ENCODE results near the gene TAP2.
A peak's percentile ranks its signal among the peaks of the same experiment; 100 is the strongest.

The TAP2 gene

DNA sequence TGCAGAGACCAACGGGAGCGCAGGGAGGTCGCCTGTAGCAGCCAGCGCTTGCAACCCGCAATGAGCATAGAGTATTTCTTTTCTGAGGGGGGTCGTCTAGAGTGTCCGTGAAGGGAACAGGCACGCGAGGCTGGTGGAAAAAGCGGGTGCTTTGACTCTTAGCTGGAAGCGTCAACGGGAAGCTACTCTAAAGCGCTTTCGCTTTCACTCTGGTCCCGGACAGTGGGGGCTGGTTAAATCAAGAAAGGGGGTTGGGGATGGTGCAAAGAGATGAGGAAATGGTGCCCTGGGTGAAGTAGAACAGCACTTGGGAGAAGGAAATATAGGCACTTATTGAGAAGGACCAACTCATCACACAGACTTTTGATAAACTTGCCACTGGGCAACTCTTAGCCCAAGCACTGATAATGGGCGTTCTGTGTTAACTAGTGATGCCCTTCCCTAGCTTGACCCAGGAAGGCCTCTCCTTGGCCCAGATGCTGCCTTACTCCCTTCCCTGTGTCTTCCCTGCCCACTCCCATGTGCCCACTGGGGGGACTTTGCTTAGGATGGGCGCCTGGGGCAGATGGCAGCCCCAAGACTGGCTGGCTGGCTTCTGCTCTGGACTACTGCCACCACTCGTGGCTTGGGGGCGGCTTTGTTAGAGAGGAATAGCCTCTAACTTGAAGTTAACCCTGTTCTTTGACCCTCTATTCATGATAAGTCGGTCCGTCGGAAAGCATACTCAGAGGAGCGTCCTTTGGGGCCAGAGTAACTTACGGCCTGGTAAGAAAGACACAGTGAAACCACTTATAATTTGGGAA lies 16.0 kb upstream of the TAP2 start:
- DNase-seq (ENCODE audit: low spot score), result peak; percentile 58

DNA sequence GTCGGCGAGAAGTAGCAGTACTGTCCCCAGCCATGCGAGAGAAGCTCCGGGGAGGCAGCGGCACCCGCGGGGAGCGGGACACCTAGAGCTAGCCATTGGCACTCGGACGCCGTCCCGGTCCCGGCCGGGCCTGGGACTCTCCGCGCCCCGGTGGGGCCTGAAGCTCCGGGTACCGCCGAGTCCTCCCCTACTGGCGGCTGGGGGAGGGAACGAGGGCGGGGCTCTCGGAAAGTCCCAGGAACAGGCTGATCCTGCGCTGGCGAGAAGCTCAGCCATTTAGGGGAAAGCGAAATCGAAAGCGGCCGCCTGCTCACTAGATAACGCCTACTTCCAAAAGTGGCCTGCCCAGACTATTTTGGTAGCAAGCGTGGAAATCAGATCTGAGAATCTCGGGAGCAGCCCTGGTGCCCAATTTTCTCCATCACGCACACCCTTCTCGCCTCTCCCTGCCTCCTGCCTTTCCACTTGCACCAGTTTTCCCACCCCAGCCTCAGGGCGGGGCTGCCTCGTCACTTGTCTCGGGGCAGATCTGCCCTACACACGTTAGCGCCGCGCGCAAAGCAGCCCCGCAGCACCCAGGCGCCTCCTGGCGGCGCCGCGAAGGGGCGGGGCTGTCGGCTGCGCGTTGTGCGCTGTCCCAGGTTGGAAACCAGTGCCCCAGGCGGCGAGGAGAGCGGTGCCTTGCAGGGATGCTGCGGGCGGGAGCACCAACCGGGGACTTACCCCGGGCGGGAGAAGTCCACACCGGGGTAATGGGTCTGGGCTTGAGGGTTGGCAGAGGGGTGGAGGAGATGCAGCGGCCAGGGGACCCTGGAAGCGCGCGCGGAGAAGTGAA lies 15.2 kb upstream of the TAP2 start, which contains the start of the genes PSMB9 and TAP1:
PSMB9 (plus strand) TSS at position 652 of the 835 bp plus-strand sequence; CDS start at position 690, 38 bp downstream.
TAP1 (minus strand) TSS at position 164 of the 835 bp plus-strand sequence; CDS start at position 96, 68 bp downstream.
- DNase-seq (ENCODE audit: low spot score), result peak; percentile 95

DNA sequence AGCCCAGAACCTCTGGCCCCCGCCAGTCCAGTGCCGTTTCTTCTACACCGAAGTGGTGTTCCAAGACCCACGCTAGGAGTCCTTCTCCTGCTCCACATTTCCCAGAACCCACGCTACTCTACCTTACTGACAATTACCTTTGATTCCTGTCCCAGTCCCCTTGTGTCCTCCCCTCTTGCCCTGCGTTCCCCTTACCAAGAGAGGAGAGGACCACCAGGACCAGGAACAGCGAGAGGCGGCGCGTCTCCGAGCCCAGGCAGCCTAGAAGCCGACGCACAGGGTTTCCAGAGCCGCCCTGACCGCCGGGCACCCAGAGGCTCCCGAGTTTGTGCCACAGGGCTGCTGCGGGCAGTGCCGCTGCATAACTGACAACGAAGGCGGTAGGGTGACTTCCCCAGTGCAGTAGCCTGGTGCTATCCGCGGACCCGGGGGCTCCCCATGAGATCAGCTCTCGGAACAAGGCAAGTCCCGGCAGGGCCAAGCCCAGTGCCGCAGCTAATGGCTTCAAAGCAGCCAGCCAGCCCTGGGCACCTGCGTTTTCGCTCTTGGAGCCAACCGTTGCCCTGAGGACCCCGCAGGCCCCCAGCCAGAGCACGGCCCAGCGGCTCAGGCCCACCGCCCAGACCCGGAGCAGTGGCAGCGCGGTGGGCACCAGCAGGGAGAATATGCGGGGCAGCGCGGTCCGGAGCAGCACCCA lies 14.5 kb upstream of the TAP2 start:
- DNase-seq (ENCODE audit: low spot score), result peak; percentile 58

DNA sequence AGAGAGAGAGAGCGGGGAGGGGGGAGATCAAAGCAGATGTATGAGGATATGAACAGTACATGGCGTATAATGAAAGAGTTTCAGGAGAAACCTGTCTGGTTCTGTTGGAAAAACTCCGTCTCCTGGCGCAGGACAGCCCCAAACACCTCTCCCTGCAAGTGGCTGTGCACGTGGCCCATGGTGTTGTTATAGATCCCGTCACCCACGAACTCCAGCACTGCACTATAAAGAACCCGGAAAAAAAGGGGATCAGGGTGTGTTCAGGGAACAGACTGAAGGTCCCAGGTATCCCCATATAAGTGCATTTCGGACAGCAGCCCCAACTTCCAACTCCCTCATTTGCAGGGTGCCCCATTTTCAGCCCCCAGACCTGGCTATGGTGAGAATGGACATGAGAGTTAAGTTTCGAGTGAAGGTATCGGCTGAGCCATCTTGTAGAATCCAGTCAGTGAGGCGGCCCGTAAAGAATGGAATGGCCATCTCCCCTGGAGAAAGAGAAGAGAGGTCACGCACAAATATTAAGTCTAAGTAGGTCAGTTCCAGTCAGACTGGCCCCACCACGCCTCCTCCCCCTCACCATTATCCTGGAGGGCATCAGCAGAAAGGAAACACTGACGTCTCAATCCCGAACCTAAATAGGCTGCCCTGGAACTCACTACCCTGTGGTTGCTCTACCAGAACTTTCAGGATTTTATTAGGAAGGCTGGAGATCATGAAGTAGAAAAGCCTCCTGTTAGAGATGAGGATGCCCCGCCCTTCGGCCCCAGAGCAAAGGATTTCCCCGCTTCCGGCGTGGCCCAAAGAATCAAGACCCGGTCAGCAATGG lies 13.7 kb upstream of the TAP2 start:
- DNase-seq (ENCODE audit: low spot score), result no peak

DNA sequence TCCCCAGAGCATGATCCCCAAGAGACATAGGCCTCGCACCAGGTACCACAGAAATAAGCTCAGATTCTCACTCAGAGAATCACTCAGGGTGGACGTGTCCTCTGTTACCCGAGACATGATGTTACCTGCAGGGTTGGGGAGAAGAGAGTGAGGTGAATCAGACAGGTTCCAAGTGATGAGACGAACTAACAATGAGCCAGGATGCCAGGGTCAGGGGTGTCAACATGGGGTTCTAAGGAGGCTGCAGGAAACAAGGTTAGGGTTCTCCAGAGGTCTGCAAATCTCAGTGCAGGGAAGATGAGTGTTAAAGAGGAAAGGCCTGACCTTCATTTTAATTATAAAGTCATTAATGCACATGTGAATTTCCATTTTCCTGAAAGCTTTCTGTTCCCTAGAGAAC lies 12.5 kb upstream of the TAP2 start:
- DNase-seq (ENCODE audit: low spot score), result no peak

DNA sequence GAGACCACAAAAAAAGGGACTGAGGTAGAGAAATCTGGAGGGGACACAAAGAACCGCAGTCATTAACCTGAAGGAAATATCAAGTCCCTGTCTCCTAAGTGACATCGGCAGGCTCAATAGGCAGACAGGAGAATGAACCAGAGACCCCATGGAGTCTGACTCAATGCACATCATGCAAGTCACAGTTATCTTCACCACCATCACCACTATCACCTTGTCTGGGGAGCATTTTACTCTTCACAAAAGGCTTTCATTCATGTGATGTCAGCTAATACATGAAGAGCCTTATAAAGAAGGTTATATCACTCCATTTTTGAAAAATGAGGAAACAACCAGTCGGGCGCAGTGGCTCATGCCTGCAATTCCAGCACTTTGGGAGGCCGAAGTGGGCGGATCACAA lies 10.6 kb upstream of the TAP2 start:
- DNase-seq (ENCODE audit: low spot score), result no peak

DNA sequence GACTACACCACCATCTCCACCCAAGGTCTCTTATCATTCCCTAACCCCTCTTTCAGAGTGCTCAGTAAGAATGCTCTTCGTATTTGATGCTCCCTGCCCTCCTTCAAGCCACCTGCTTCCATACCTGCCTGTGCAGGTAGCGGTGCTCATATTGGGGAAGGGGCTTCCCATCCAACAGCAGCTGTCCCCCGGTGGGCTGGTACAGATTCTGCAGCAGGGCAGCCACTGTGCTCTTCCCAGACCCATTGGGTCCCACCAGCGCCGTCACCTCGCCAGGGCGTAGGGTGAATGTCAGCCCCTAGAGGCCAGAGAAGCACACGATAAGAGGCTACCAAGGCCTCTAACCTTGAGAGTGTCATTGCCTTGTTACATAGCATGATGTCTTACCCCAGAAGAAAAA lies 9.3 kb upstream of the TAP2 start:
- DNase-seq (ENCODE audit: low spot score), result no peak

DNA sequence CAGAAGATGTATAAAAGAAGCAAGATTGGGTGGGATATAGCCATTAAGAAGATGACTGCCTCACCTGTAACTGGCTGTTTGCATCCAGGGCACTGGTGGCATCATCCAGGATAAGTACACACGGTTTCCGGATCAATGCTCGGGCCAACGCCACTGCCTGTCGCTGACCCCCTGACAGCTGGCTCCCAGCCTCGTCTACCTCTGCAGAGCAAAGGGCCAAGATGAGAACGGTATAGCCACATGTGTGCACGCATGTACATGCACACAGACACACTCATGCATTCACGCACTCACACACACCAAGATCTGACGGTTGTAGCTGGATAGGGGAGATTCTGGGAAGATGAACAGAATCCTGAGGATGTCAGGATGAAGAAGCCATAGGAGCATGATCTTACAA lies 8.5 kb upstream of the TAP2 start:
- no peak for DNase-seq (ENCODE audit: low spot score)

DNA sequence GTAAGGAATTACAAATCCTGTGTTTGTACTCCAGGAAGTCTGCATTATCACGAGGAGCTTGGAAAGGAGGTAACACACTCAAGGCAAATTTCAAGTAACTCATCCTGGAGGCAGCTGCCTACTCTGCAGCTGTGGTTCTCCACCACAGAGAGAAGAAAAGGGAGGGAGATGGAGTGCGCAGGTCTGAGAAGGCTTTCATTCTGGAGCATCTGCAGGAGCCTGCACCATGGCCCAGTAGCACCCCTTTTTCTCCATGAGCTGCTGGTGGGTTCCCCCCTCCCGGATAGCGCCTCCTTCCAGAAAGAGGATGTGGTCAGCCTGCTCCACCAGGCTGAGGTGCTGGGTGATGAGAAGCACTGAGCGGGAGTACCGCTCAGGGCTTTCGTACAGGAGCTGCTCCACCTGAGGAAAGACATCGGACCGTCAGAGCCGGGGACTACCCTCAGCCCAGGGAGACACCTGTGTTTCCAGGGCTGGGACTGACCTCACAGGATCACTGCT lies 6.9 kb upstream of the TAP2 start:
- DNase-seq (ENCODE audit: low spot score), result no peak

DNA sequence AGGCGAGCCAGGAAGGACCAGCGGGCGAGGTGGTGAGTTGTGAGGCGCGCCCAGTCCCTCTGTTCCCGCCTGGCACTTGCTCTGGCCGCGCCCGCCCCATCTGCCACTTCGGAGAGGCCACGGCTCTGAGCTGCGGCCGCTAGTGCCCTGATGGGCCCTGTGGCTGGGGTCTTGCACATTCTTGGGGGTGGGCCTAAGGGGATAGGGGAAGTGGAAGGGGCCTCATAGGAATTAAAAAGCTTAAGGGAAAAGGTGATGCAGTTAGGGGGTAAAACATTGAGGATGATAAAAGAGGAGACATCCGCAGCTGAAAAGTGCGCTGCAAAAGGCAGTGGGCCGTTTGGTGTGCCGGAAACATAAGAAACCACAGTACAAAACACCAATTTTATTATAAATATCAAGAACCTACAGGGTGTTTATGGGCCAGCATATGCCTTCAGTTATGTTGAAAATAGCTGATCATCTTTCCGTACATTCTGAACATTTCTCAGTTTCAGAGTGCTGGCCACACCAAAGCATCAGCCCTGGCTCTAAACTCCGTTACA lies 6.4 kb upstream of the TAP2 start:
- DNase-seq (ENCODE audit: low spot score), result no peak

DNA sequence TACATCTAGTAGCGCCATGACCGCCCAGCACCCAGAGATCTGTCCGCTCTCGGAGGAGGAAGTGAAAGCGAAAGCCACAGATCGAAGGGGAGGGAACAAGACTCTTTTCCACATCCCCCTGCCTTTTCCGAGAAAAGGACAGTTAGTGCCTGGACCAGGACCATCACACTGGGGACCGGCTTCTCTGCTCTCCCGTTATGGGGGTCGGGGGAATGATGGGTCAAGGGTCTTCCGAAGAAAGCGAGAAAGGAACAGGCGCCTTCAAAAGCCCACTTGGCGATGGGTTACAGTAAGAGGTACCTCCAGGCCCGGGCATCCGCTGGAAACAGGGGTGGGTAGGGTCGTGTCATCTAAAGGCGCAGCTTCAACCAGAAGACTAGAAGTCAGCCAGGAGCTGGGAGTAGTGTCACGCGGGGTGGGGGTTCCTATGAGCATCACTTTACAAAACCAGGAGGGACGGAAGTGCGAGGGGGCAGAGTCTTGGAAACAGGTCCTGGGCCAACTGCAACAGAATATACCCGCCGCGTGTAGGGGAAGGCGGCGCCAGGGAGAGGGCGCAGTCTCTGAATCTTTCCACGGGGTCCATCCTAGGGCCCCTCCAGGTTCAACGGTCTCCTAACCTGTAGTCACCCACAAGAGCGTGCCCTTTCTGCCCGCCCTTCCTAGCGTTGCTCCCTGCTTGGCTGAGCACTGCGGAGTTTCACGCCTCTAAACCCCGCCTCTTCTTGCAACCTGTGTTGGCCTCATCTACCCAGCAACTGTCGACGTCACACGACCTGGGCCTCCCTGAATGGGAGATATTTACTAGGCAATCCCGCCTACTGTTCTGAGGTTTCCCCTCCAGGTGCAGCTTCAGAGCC lies 5.7 kb upstream of the TAP2 start, which contains the start of gene PSMB8:
PSMB8 (minus strand) TSS at position 69 of the 860 bp plus-strand sequence; CDS start at position 18, 51 bp downstream.
- peak; percentile 98 for DNase-seq (ENCODE audit: low spot score)

DNA sequence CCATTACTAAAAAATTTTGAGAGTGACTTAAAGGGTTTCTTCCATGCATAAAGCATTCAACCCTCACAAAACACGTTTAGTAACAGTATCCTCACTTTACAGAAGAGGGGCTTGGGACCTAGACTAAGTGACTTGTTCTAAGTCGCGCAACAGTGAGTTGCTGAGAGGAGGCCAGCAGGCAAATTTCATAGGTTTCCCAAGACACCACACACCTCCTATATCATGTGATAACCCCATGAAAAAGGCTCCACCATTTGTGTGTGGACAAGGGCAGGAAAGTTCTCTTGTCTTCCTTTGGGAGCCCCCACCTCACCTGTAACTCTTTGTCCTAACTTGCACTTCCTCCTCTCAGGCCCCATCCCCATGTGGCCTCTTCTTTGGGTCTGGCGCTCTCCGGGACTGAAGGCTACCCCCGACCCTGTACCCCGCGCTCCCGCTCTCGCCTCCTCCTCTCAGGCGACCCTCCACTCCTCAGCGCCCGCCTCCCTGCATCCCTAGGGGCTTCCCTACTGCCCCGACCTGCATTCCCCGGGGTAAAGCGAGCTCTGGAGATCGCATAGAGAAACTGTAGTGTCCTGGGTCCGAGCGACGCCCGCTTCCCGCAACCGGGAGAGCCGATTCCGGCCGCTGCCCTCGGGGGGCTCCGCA lies 4.9 kb upstream of the TAP2 start:
- DNase-seq (ENCODE audit: low spot score), result no peak

DNA sequence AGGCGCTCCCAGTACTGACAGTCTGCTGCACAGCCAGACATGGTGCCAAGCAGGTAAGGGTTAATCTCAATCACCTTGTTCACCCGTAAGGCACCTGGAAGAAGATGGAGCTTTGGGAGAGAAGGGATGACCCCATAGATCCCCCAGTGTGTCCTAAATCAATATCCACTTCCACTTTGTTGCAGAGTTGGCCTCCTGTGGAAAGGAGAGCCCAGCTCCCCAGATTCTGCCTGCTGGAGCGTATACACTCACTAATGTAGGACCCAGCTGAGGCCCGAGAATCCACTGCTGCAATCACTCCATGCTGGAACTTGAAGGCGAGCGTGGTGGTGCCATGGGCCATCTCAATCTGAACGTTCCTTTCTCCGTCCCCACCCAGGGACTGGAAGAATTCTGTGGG lies 4.2 kb upstream of the TAP2 start:
- no peak for DNase-seq (ENCODE audit: low spot score)

DNA sequence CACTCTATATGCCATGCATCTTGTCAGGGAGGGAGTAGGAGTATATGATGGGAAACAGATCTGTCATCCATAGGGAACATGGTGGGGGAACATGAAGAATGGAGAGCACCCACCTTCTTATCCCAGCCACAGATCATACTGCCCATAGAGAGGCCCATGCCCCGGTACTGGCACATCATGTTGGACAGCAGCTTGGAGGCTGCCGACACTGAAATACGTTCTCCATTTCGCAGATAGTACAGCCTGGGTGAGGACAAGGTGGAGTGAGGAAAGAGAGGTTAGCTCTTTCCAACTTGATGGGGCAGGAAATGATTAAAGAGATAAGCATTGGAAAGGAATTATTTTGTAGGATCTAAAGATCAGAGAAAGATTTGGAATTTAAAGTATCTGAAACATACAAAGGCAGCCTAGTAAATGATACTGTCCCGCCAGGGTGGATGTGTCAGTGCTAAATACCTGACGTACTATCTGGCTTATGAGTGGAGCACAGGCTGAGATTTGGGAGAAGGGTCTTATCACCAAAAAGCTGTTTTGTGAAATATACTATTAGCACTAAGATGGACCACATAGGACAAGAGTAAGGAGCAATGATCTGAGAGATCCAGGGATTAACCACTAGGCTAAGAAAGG lies 3.6 kb upstream of the TAP2 start:
- DNase-seq (ENCODE audit: low spot score), result no peak

DNA sequence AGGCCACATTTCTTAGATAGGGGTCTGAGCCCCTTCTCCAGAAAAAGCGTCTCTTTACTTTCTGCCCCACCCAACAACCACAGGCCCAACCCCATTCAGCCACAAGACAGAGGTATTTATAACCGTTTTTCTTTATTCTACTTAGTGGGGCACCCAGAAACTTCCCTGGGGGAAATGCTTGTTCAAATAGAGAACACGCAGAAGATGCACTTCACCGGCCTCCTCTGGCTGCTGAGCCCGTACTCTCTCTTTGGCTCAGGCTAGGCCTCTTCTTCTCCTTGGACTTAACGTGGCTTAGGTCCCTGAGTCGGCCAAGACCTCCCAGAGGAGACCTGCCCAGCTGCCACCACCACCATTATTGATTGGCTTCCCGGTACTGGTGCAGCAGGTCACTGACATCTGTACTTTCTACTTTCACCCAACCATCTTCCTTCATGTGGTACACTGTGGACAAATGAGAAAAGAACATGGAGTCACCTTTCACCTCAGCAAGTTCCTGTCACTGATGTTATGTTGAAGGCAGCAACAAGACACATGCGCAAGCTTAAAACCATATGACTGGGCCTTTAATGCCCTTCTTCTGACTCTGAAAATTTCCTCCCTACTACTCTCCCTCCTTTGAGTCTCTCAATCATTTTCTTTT lies 2.2 kb upstream of the TAP2 start:
- DNase-seq (ENCODE audit: low spot score), result no peak

DNA sequence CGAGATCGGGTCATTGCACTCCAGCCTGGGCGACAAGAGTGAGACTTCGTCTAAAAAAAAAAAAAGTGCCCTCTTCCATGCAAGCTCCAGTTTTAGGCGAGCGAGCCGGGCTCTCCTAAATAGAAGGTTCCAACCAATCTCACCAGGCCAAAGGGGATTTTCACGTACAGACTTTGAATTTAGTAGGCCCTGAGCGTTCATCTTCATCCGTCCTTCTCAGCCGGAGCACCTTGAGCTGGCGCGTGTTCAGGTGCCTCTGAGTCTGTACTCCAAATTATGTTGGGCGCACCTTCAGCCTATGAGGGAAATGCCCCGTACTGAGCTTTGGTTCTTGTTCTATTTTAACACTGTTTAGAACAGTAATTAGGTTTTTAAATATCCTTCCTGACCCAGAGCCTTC lies 817 bp upstream of the TAP2 start:
- DNase-seq (ENCODE audit: low spot score), result no peak

DNA sequence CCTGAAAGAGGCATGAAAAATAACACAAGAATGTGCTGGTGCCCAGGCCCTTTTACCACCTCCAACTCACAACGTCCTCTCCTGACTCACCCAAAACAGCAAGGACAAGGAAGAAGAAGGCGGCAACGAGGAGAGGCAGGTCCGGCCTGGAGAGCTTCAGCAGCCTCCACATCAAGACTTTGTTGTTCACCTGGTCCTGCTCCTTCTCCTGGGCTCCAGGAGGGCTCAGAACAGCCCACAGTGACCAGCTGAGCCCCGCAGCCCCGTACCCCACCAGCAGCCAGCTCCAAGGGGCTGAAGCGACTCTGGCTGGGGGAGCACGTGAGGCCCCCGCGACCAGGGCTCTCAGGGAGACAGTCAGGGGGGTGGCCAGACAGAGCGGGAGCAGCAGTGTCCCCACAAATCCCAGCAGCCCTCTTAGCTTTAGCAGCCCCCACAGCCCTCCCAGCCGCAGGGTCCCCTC lies 857 bp downstream of the TAP2 start:
- DNase-seq (ENCODE audit: low spot score), result no peak

DNA sequence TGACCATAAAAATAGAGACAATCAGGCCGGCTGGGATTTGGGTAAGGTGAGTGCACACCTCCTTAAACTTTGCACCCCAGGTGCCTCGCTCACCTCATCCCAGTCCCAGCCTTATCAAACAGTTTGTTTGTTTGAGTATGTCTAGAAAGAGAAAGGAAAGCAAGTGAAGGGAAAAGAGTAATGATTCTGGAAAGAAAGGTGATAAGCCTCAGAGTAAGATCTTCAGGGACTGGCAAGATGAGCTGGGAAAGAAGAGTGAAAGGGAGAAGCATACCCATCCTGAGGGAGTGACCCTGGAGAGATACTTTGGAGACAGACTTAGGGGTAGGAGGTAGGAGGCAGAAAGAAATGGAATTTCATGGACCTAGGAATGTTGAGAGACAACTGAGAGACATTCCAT lies 1.7 kb downstream of the TAP2 start:
- no peak for DNase-seq (ENCODE audit: low spot score)
